Measurements from ENCODE around the gene OR2C1. TPM values are rescaled to one million over a fixed set of nuclear protein-coding genes. Genes with fewer than 3 reads are reported as not detected.

Gene OR2C1
- 0.09 and 0.14 TPM in 2 replicates for total RNA-seq

DNA sequence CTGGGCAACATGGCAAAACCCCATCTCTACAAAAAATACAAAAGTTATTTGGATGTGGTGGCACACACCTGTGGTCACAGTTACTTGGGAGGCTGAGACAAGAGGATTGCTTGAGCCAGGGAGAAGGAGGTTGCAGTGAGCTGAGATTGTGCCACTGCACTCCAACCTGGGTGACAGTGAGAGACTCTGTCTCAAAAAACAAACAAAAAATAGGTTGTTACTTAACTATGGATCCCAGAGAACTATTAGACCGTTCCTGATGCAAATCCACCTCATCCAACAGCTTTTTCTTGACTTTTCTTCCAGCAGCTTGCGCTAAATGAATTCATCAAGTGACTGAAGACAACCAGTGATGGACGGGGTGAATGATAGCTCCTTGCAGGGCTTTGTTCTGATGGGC is at the start of gene OR2C1:
Gene OR2C1, plus strand, starts transcription at position 301 of the 400 bp plus-strand sequence. Its CDS starts 52 bp downstream, at position 353.

DNA sequence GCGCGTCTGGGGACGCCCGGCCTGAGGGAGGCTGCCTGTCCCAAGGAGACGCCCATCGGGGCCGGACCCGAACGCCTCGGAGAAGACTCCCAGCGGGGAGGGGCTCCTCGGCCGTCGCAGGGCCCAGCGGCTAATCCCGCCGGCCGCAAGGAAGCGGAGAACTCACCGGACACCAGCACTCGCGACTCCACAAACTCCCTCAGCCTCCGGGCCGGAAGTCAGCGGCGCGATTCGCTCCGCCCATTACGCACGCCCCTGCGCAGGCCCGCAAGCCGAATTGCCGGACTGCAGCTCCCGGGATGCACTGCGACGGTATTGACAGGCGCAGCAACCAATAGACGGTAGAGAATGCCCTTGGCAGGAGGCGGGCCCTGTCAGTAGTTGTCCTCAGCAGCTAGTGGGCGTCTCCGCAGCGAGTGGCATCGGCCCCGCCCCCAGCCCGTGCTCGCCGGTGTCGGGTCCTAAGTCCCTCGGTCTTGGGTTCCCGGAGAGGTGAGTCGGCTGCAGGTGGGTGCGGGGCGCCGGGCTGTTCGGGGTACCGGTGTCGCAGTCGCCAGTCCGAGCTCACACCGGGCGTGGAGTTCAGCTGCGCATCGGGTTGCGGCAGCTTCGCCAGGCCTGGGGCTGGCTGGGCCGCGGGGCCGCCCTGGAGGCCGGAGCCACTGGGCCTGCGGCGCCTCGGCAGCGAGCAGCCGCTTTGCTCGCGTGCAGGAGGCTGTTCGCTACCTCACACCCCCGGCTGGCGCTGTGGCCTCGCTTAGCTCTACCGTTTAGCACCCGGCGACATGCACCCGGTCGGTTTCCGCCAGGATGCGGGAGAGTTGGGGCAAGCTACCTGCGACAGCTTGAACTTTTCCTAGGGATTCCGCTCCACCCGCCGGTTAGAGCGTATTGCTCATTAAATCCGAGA is 45.3 kb downstream of the OR2C1 start, which contains the start of the genes ZNF174 and ZSCAN32:
Gene ZNF174, plus strand, starts transcription at position 437 of the 910 bp plus-strand sequence. CDS start 790 bp downstream, outside the sequence.
Gene ZSCAN32, minus strand, starts transcription at position 226 of the 910 bp plus-strand sequence. CDS start 3,447 bp downstream, outside the sequence.

Other genes with a start within 250 kb of the OR2C1 start
- 11.8 and 12.8 TPM in 2 replicates for gene ZNF205, start 243.3 kb upstream of the OR2C1 start, total RNA-seq
- 2.6 and 3.5 TPM in 2 replicates for gene ZNF213, start 220.9 kb upstream of the OR2C1 start, total RNA-seq
- gene OR1F1, start 167.7 kb upstream of the OR2C1 start, total RNA-seq = not detected in 2 replicates
- 6.5 and 7.4 TPM in 2 replicates for gene ZNF200, start 120.7 kb upstream of the OR2C1 start, total RNA-seq
- under 0.01 and 0.14 TPM in 2 replicates for gene MEFV, start 99.3 kb upstream of the OR2C1 start, total RNA-seq
- 33.6 and 34.8 TPM in 2 replicates for gene ZNF263, start 72.4 kb upstream of the OR2C1 start, total RNA-seq
- 2.6 and 4.6 TPM in 2 replicates for gene TIGD7, start 50.5 kb upstream of the OR2C1 start, total RNA-seq
- 12.7 and 17.5 TPM in 2 replicates for gene ZNF75A, start 50.4 kb upstream of the OR2C1 start, total RNA-seq
- gene ZSCAN32, start 45.1 kb downstream of the OR2C1 start, total RNA-seq = 9.5 TPM in 2 replicates
- gene ZNF174, start 45.3 kb downstream of the OR2C1 start, total RNA-seq = 4.7 and 5.5 TPM in 2 replicates
- 1.3 and 1.4 TPM in 2 replicates for gene ZNF597, start 87.6 kb downstream of the OR2C1 start, total RNA-seq
- 7.4 and 10.1 TPM in 2 replicates for gene NAA60, start 87.8 kb downstream of the OR2C1 start, total RNA-seq
- gene C16orf90, start 139.6 kb downstream of the OR2C1 start, total RNA-seq = not detected in 2 replicates
- gene CLUAP1, start 145.1 kb downstream of the OR2C1 start, total RNA-seq = 24.0 and 30.1 TPM in 2 replicates
- gene NLRC3, start 221.5 kb downstream of the OR2C1 start, total RNA-seq = under 0.01 and 0.09 TPM in 2 replicates

Measured in smooth muscle cell of bladder (primary cell).